A549 (cell line): Measurements from ENCODE around the gene DTNB.
"Not testable (repeated sequence)": the region's sequence is repeated elsewhere in the genome, so short reads cannot be mapped to it uniquely, and the experiment has no call there.

Source experiments
- EP300 ChIP-seq, 2 experiments: fragments of >200 bp; sonication (Bioruptor Twin); formaldehyde crosslinking; IDR thresholded peaks; 2 replicates in 1 of 2; 3 replicates in 1 of 2; pipeline ENCODE4 v1.6.1; 2016 to 2017
- FOSB ChIP-seq: fragments of 250-450 bp; sonication (Bioruptor Pico); IDR thresholded peaks from 2 replicates; pipeline ENCODE4 v1.5.0; 2020; ENCODE audit warnings: mild to moderate bottlenecking, moderate library complexity
- HOXA7 ChIP-seq: fragments of 250-450 bp; sonication (Bioruptor Pico); IDR thresholded peaks from 2 replicates; pipeline ENCODE4 v1.5.0; 2020; ENCODE audit warnings: mild to moderate bottlenecking, moderate library complexity
- MAFK ChIP-seq: fragments of 450-650 bp; IDR thresholded peaks from 2 replicates; pipeline ENCODE4 v1.6.1; 2014; ENCODE audit not compliant: partially characterized antibody
- MAZ ChIP-seq: fragments of 150-350 bp; IDR thresholded peaks from 2 replicates; pipeline ENCODE4 v1.6.1; 2014; ENCODE audit warnings: antibody characterized with exemption, low read depth, low read length, borderline replicate concordance
- PHF8 ChIP-seq: fragments of 200-600 bp; sonication (generic); IDR thresholded peaks from 2 replicates; pipeline ENCODE4 v1.6.1; 2016; ENCODE audit warnings: low read depth, mild to moderate bottlenecking, antibody characterized with exemption, moderate library complexity, borderline replicate concordance
- POLR2A ChIP-seq: IDR thresholded peaks from 2 replicates; pipeline ENCODE4 v1.6.1; 2012; ENCODE audit warnings: mild to moderate bottlenecking, low read length
- POLR2AphosphoS2 ChIP-seq: conservative IDR thresholded peaks from 2 replicates; pipeline ENCODE4 v1.6.1; 2012; ENCODE audit warnings: low read length, improper control_type of control experiment, inconsistent platforms
- RCOR1 ChIP-seq: fragments of 150-350 bp; IDR thresholded peaks from 2 replicates; pipeline ENCODE4 v1.6.1; 2014; ENCODE audit warnings: antibody characterized with exemption, low read length, low read depth
- RFX5 ChIP-seq: fragments of 450-650 bp; IDR thresholded peaks from 2 replicates; pipeline ENCODE4 v1.7.1; 2014; ENCODE audit warnings: antibody characterized with exemption, mild to moderate bottlenecking, moderate library complexity
- ZNF302 ChIP-seq: fragments of 250-450 bp; sonication (Bioruptor Pico); IDR thresholded peaks from 2 replicates; pipeline ENCODE4 v1.9.0; 2021; ENCODE audit warnings: inconsistent platforms, mild to moderate bottlenecking, moderate library complexity
- ZSCAN20 ChIP-seq: fragments of 250-450 bp; sonication (Bioruptor Pico); IDR thresholded peaks from 2 replicates; pipeline ENCODE4 v1.8.0; 2022; ENCODE audit warnings: mild to moderate bottlenecking, moderate library complexity
- TF ChIP-seq, protein P1 (sequence below): fragments of >200 bp; sonication (Bioruptor Twin); formaldehyde crosslinking; IDR thresholded peaks from 3 replicates; pipeline ENCODE4 v1.5.1; 2016

DNA sequence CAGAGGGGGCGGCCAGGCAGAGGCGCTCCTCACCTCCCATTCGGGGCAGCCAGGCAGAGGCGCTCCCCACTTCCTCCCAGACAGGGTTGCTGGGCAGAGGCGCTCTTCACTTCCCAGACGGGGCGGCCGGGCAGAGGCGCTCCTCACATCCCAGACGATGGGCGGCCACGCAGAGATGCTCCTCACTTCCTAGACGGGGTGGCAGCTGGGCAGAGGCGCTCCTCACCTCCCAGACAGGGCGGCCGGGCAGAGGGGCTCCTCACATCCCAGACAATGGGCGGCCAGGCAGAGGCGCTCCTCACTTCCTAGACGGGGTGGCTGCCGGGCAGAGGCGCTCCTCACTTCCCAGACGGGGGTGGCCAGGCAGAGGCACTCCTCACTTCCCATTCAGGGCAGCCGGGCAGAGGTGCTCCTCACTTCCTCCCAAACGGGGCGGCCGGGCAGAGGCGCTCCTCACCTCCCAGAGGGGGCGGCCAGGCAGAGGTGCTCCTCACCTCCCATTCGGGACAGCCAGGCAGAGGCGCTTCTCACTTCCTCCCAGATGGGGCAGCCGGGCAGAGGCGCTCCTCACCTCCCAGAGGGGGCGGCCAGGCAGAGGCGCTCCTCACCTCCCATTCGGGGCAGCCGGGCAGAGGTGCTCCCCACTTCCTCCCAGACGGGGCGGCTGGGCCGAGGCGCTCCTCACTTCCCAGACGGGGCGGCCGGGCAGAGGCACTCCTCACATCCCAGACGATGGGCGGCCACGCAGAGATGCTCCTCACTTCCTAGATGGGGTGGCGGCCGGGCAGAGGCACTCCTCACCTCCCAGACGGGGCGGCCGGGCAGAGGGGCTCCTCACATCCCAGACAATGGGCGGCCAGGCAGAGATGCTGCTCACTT, 137.7 kb downstream of the DTNB start:
- TF ChIP-seq, protein P1, sequence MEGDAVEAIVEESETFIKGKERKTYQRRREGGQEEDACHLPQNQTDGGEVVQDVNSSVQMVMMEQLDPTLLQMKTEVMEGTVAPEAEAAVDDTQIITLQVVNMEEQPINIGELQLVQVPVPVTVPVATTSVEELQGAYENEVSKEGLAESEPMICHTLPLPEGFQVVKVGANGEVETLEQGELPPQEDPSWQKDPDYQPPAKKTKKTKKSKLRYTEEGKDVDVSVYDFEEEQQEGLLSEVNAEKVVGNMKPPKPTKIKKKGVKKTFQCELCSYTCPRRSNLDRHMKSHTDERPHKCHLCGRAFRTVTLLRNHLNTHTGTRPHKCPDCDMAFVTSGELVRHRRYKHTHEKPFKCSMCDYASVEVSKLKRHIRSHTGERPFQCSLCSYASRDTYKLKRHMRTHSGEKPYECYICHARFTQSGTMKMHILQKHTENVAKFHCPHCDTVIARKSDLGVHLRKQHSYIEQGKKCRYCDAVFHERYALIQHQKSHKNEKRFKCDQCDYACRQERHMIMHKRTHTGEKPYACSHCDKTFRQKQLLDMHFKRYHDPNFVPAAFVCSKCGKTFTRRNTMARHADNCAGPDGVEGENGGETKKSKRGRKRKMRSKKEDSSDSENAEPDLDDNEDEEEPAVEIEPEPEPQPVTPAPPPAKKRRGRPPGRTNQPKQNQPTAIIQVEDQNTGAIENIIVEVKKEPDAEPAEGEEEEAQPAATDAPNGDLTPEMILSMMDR, result not testable (repeated sequence)
- not testable (repeated sequence) for TF ChIP-seq HOXA7 (CRISPR knock-in tag); EP300 (IDR thresholded peaks at IDR 0.05); ZSCAN20 (CRISPR knock-in tag); POLR2A; MAZ; FOSB; POLR2AphosphoS2; ZNF302 (CRISPR knock-in tag); RCOR1; MAFK; RFX5; PHF8
